K562 (cell line): ENCODE data around the gene HS2ST1. TPM values are rescaled to one million over a fixed set of nuclear protein-coding genes. Genes with fewer than 3 reads are reported as not detected.

Experiments used
- ATAC-seq: fragments of 200-7000 bp; cut with Tn5 transposase; 3 replicates; pipeline ENCODE4 v1.9.1; 2020; ENCODE audit warnings: moderate library complexity
- BruUV-seq: library from RNA; stranded (reverse); fragments of 400-500 nt; replicated peaks from 2 replicates; lab custom pipeline; 2021; lab: Mats Ljungman, UMichigan
- CTCF ChIA-PET: fragments of 300-600 bp; formaldehyde crosslinking; extraction: SDS; loops from one replicate; lab custom pipeline; 2021; ENCODE audit warnings: low intra/inter-chr PET ratio; lab: Yijun Ruan, JAX
- POLR2A ChIA-PET: fragments of 300-600, 350-650 bp; sonication (Branson Sonifier 250); formaldehyde crosslinking; extraction: SDS; loops from one replicate; lab custom pipeline; 2021; ENCODE audit warnings: antibody characterized with exemption, inconsistent platforms; lab: Yijun Ruan, JAX
- DNase-seq, 4 experiments: peaks; one replicate each; pipeline versions ENCODE4 v3.0.0 to v3.0.0-alpha.2; 2011 to 2018; ENCODE audit warnings: low spot score in 3 of 4, mixed read lengths in 3 of 4; ENCODE audit errors: extremely low read depth in 1 of 4
- FAIRE-seq: peaks from 2 replicates; lab custom pipeline; 2011; peaks lifted over from hg19 to GRCh38; lab: Jason Lieb, UNC
- H2AFZ ChIP-seq: 2 replicates; pipeline ENCODE4 v1.6.0; 2011; ENCODE audit warnings: low read depth, low read length, control low read depth, inconsistent platforms
- H3K27ac ChIP-seq: fragments of 200-600 bp; 3 replicates; pipeline ENCODE4 v1.8.0; 2011; ENCODE audit warnings: low read depth, mild to moderate bottlenecking, control low read depth, inconsistent platforms, low read length, moderate library complexity, mixed read lengths; ENCODE audit errors: extremely low read depth
- H3K27me3 ChIP-seq, 2 experiments: fragments of 300-600 bp in 1 of 2; 2 replicates in 1 of 2; 3 replicates in 1 of 2; pipeline versions ENCODE4 v1.6.0 to v1.8.0; 2011; ENCODE audit warnings: inconsistent platforms in 2 of 2, low read length in 2 of 2, mild to moderate bottlenecking in 1 of 2, mixed read lengths in 1 of 2, moderate library complexity in 1 of 2; ENCODE audit not compliant: control insufficient read depth in 2 of 2, insufficient read depth in 2 of 2
- H3K36me3 ChIP-seq: fragments of 300-600 bp; 3 replicates; pipeline ENCODE4 v1.8.0; 2011; ENCODE audit warnings: mild to moderate bottlenecking, low read length, inconsistent platforms; ENCODE audit not compliant: control insufficient read depth, insufficient read depth
- H3K4me1 ChIP-seq, 2 experiments: fragments of 200-600 bp in 1 of 2; replicated peaks in 1 of 2; 2 replicates in 1 of 2; 3 replicates in 1 of 2; pipeline versions ENCODE4 v1.5.1 to v1.8.0; 2011; ENCODE audit warnings: inconsistent platforms in 2 of 2, low read length in 2 of 2, mild to moderate bottlenecking in 1 of 2, mixed read lengths in 1 of 2, moderate library complexity in 1 of 2; ENCODE audit not compliant: control insufficient read depth in 2 of 2, insufficient read depth in 2 of 2
- H3K4me2 ChIP-seq: 2 replicates; pipeline ENCODE4 v1.6.1; 2011; ENCODE audit warnings: low read length, control low read depth, inconsistent platforms, mixed read lengths; ENCODE audit not compliant: insufficient read depth
- H3K4me3 ChIP-seq: fragments of 200-600 bp; sonication (generic), shearing (Covaris generic); 2 replicates; pipeline ENCODE4 v1.5.1; 2016; ENCODE audit warnings: control low read depth, inconsistent platforms
- H3K79me2 ChIP-seq: fragments of 200-600 bp; 3 replicates; pipeline ENCODE4 v1.8.0; 2011; ENCODE audit warnings: low read length, inconsistent platforms; ENCODE audit not compliant: control insufficient read depth, insufficient read depth
- H3K9ac ChIP-seq, 2 experiments: 2 replicates each; pipeline versions ENCODE4 v1.6.0 to v1.6.1; 2011; ENCODE audit warnings: low read depth in 2 of 2, low read length in 2 of 2, control low read depth in 1 of 2, inconsistent platforms in 1 of 2, mild to moderate bottlenecking in 1 of 2, mixed read lengths in 1 of 2; ENCODE audit not compliant: insufficient read depth in 1 of 2
- H3K9me1 ChIP-seq: one replicate; pipeline ENCODE4 v1.6.0; 2011; ENCODE audit warnings: inconsistent platforms, mild to moderate bottlenecking, low read length, moderate library complexity; ENCODE audit not compliant: control insufficient read depth, insufficient read depth
- H3K9me3 ChIP-seq: replicated peaks from 2 replicates; pipeline ENCODE4 v1.5.1; 2011; ENCODE audit warnings: low read depth, low read length, inconsistent platforms; ENCODE audit not compliant: control insufficient read depth, insufficient read depth
- H4K20me1 ChIP-seq: replicated peaks from 2 replicates; pipeline ENCODE4 v1.6.1; 2011; ENCODE audit warnings: low read length, inconsistent platforms, mixed read lengths; ENCODE audit not compliant: control insufficient read depth, insufficient read depth
- HMBOX1 ChIP-seq: sonication (generic); IDR thresholded peaks from 2 replicates; pipeline ENCODE4 v1.6.1; 2016
- NFRKB ChIP-seq: fragments of 450-650 bp; IDR thresholded peaks from 2 replicates; pipeline ENCODE4 v1.6.1; 2016; ENCODE audit warnings: low read depth
- WGBS: fragments of 100-300 bp; shearing (Covaris generic); methylation state at CpG from one replicate; pipeline ENCODE4 v1.1.6; 2016; ENCODE audit warnings: low coverage, mixed read lengths; ENCODE audit not compliant: insufficient coverage; ENCODE audit errors: missing lambda C conversion rate; 5-methylcytosine and 5-hydroxymethylcytosine counted together
- in situ Hi-C: fragments of 300-500 bp; cut with MboI; formaldehyde crosslinking; loops from 4 replicates; pipeline ENCODE4 v1.15.0; 2018; ENCODE audit warnings: inconsistent platforms, mixed read lengths
- intact Hi-C: fragments of 100-400 bp; cut with micrococcal nuclease; formaldehyde crosslinking; loops from 2 replicates; pipeline ENCODE4 v1.14.2; 2022
- polyA plus RNA-seq, 8 experiments: library from polyadenylated mRNA; depleted of rRNA in 4 of 8; stranded (reverse) in 5 of 8; unstranded in 3 of 8; fragments of >200 nt; fragmentation: Nextera tagmentation in 2 of 8; fragmentation: Illumina TruSeq in 1 of 8; extraction: Ambion mirVana in 2 of 8; extraction: Trizol in 1 of 8; gene quantifications; 2 replicates each; pipeline versions ENCODE4 v1.2.1 to v1.2.3, GENCODE V29; 2011 to 2014; ENCODE audit warnings: inconsistent platforms in 1 of 8, missing spikeins in 1 of 8
- total RNA-seq, 7 experiments: library from RNA; depleted of rRNA in 6 of 7; stranded (reverse); fragments of >200 nt in 6 of 7; fragmentation: Illumina TruSeq in 2 of 7; extraction: Trizol in 2 of 7; gene quantifications; 2 replicates each; pipeline versions ENCODE4 v1.2.1 to v1.2.3, GENCODE V29; 2011 to 2021; ENCODE audit warnings: low replicate concordance in 1 of 7

HS2ST1 gene
- total and polyA plus RNA-seq, 9 of the 15 experiments (the other 6 are each of a cell fraction or from before 2014, with no cell fraction given) = 7.7 to 43.3 (median 25.8) TPM

- no TSS peak for BruUV-seq
These were observed 2.0 kb upstream of the HS2ST1 start for GRCh38 chr1:86912281-86912900.

More at GRCh38 chr1:86912281-86912900, 2.0 kb upstream of the HS2ST1 start:
- Histone ChIP-seq H3K9me3 (no peaks in the 10 kb centered on the region), H2AFZ (no peak overlapping the region), H3K36me3 (peaks cover 46% of the 10 kb centered on the region), H3K9me1 (no peaks in the 10 kb centered on the region), H4K20me1 (peaks cover 8% of the 10 kb centered on the region; the same call in 1 of the 2 replicates), H3K79me2 (peaks cover 97% of the 10 kb centered on the region), H3K4me2 (peak overlapping the region; percentile 96), H3K4me1 (peaks cover 6 to 10% of the 10 kb centered on the region in 2 experiments; a peak in 4 of 5 replicates), H3K27ac (peak overlapping the region; percentile 3; the same call in 2 of the 3 replicates), H3K27me3 (no peaks in the 10 kb centered on the region), H3K9ac (peak overlapping the region; percentile 85 to 100), H3K4me3 (peak overlapping the region; percentile 86)
- TF ChIP-seq HMBOX1 = peak; percentile 79
- no peak for TF ChIP-seq NFRKB
- intact Hi-C loops (loop anchor here (5.0 kb wide), 1 partner anchor 75 kb away; no protein-coding TSS in a partner anchor), in situ Hi-C loops (no loop called here)
- ChIA-PET CTCF (no interaction called here), POLR2A (interaction anchor here (0.6 to 5.4 kb wide), 4 partner anchors 9 to 75 kb away, joined by 3 to 39 read pairs (median 35); no protein-coding TSS in a partner anchor)
- ATAC-seq = no peak
- no peak for DNase-seq
- WGBS = 19% methylated on average over 6 of the region's 6 CpGs
- no peak for FAIRE-seq
